Uterus (tissue), 4 donors: ENCODE data around the gene FARP2. TPM values are rescaled to one million over a fixed set of nuclear protein-coding genes. Genes with fewer than 3 reads are reported as not detected.

Source experiments
- DNase-seq, 2 donors: peaks; one replicate each; pipeline ENCODE4 v3.0.0-alpha.2; 2019 to 2020
- H3K27ac ChIP-seq, 2 donors: fragments of 200-600 bp; sonication (generic); 1 replicate in 1 of 2; 2 replicates in 1 of 2; pipeline ENCODE4 v1.5.1; 2016 to 2018
- H3K27me3 ChIP-seq, 2 donors: fragments of 200-600 bp; sonication (generic); one replicate each; pipeline ENCODE4 v1.5.1; 2018 to 2019; ENCODE audit warnings: control low read depth in 1 of 2
- H3K36me3 ChIP-seq, 2 donors: fragments of 200-600 bp; sonication (generic); one replicate each; pipeline ENCODE4 v1.5.1; 2019; ENCODE audit warnings: control low read depth in 1 of 2
- H3K4me1 ChIP-seq, 2 donors: fragments of 200-600 bp; sonication (generic); one replicate each; pipeline ENCODE4 v1.5.1; 2018 to 2019; ENCODE audit warnings: control low read depth in 1 of 2
- H3K4me3 ChIP-seq, 2 donors: fragments of 200-600 bp; sonication (generic); 1 replicate in 1 of 2; 2 replicates in 1 of 2; pipeline ENCODE4 v1.5.1; 2018 to 2019; ENCODE audit warnings: mild to moderate bottlenecking in 1 of 2
- H3K9me3 ChIP-seq, 2 donors: fragments of 200-600 bp; sonication (generic); one replicate each; pipeline ENCODE4 v1.5.1; 2019; ENCODE audit warnings: control low read depth in 1 of 2
- CTCF ChIP-seq, 4 experiments: fragments of 200-600 bp in 2 of 4; fragments of 450-650 bp in 2 of 4; sonication (generic) in 2 of 4; IDR thresholded peaks; one replicate each; pipeline ENCODE4 v1.5.1; 2016 to 2019; ENCODE audit warnings: antibody characterized with exemption in 4 of 4, mild to moderate bottlenecking in 2 of 4, moderate library complexity in 1 of 4
- POLR2A ChIP-seq, 2 donors: fragments of 450-650 bp; IDR thresholded peaks; one replicate each; pipeline ENCODE4 v1.6.1; 2016; ENCODE audit warnings: antibody characterized with exemption in 2 of 2, mild to moderate bottlenecking in 1 of 2, moderate library complexity in 1 of 2
- intact Hi-C: fragments of 100-400 bp; cut with DNase I; formaldehyde crosslinking; loops from one replicate; pipeline ENCODE4 v1.15.1; 2023; ENCODE audit warnings: low total_unique reads
- total RNA-seq, 4 donors: library from RNA; depleted of rRNA in 3 of 4; stranded (reverse); fragments of >200 nt in 3 of 4; gene quantifications; one replicate each; pipeline versions ENCODE4 v1.1.0 to v1.2.4, GENCODE V29; 2014 to 2023
- donor health status: DM: yes; HTN: yes; CAD: no.

The FARP2 gene
- total RNA-seq, 4 donors from 2014 or later: 20.0 to 92.0 (median 40.6) TPM

- H3K4me1 ChIP-seq: no peaks in the 10 kb centered on the region
- TF ChIP-seq POLR2A (IDR thresholded peaks at IDR 0.05) (no peak), CTCF (IDR thresholded peaks at IDR 0.05) (no peak)
- no peak overlapping the region for H3K4me3 ChIP-seq
- DNase-seq: no peak
- H3K27me3 ChIP-seq: no peaks in the 10 kb centered on the region
- H3K36me3 ChIP-seq: no peaks in the 10 kb centered on the region
- H3K27ac ChIP-seq: no peak overlapping the region
- intact Hi-C loops: no loop called here
- H3K9me3 ChIP-seq: no peaks in the 10 kb centered on the region
These were observed 142.3 kb downstream of the FARP2 start for GRCh38 chr2:241498115-241499070.

- intact Hi-C loops: no loop called here
- no peak overlapping the region for H3K4me3 ChIP-seq
- no peaks in the 10 kb centered on the region for H3K9me3 ChIP-seq
- no peak for DNase-seq
- TF ChIP-seq POLR2A (IDR thresholded peaks at IDR 0.05): no peak
- TF ChIP-seq CTCF (IDR thresholded peaks at IDR 0.05): no peak
- H3K27me3 ChIP-seq: no peaks in the 10 kb centered on the region
- H3K4me1 ChIP-seq: no peaks in the 10 kb centered on the region
- H3K27ac ChIP-seq: no peak overlapping the region
- no peaks in the 10 kb centered on the region for H3K36me3 ChIP-seq
These were observed 143.3 kb downstream of the FARP2 start for GRCh38 chr2:241499146-241499965.

- no peak for TF ChIP-seq POLR2A (IDR thresholded peaks at IDR 0.05)
- TF ChIP-seq CTCF (IDR thresholded peaks at IDR 0.05): no peak
These were observed 143.9 kb downstream of the FARP2 start for GRCh38 chr2:241500016-241500415.

GRCh38 chr2:241500431-241500975, 144.4 kb downstream of the FARP2 start:
- no peaks in the 10 kb centered on the region for H3K4me1 ChIP-seq
- H3K36me3 ChIP-seq: no peaks in the 10 kb centered on the region
- no peaks in the 10 kb centered on the region for H3K27me3 ChIP-seq
- no peaks in the 10 kb centered on the region for H3K9me3 ChIP-seq
- no peak for DNase-seq
- H3K4me3 ChIP-seq: no peak overlapping the region
- intact Hi-C loops: no loop called here
- TF ChIP-seq CTCF (IDR thresholded peaks at IDR 0.05) (no peak), POLR2A (IDR thresholded peaks at IDR 0.05) (no peak)
- no peak overlapping the region for H3K27ac ChIP-seq

More at GRCh38 chr2:241500016-241500415, 143.9 kb downstream of the FARP2 start:
- Histone ChIP-seq H3K4me3 (no peak overlapping the region), H3K9me3 (no peaks in the 10 kb centered on the region), H3K27ac (no peak overlapping the region), H3K36me3 (no peaks in the 10 kb centered on the region), H3K4me1 (no peaks in the 10 kb centered on the region), H3K27me3 (no peaks in the 10 kb centered on the region)
- intact Hi-C loops: no loop called here
- DNase-seq: no peak
